ENCODE data around the gene LMTK3. TPM values are rescaled to one million over a fixed set of nuclear protein-coding genes. Genes with fewer than 3 reads are reported as not detected.

LMTK3 gene
- total and polyA plus RNA-seq, 9 of the 15 experiments (the other 6 are each of a cell fraction or from before 2014, with no cell fraction given), result 0.35 to 12.3 (median 2.0) TPM; not detected in 2

DNA sequence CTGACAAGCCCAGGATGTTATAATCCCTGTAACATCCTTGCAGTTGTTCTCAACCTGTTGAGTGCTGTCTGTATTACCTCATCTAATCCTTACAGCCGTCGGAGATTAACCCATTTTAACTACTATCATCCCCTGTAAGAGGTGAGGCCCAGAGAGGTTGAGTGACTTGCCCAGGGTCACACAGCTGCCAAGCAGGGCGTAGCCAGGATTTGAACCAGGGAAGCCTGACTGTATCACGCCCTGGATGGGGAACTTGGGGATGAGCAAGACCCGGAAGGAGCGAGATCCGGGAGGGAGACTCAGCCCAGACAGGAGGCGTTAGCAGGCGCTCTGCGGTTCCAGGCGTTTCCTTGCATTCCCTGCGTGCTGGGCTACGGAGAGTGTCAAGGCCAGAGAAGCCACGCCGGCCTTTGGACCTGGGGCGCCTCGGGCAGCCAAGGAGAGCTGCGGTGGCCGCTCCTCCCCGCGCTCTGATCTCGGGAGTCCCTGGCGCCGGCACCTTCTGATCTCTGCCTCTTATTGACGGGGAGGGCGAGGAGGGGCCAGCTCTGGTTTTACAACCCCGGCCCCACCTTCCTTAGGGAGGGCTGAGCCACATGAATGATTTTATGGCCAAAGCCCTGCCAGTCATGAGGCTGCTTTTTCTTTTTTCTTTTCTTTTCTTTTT is 46.5 kb upstream of the LMTK3 start (continued):
- peak; percentile 38; the same call in 1 of the 2 replicates for TF ChIP-seq ELF1 (tag; IDR thresholded peaks at IDR 0.05)
- no peak for TF ChIP-seq USF1 (CRISPR knock-in tag; IDR thresholded peaks at IDR 0.05)
- TF ChIP-seq, protein P1, sequence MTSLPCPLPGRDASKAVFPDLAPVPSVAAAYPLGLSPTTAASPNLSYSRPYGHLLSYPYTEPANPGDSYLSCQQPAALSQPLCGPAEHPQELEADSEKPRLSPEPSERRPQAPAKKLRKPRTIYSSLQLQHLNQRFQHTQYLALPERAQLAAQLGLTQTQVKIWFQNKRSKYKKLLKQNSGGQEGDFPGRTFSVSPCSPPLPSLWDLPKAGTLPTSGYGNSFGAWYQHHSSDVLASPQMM (CRISPR knock-in tag; IDR thresholded peaks at IDR 0.05), result no peak
- no peak for TF ChIP-seq CHD1 (IDR thresholded peaks at IDR 0.05; ENCODE audit: low read length)
- TF ChIP-seq, protein P2, sequence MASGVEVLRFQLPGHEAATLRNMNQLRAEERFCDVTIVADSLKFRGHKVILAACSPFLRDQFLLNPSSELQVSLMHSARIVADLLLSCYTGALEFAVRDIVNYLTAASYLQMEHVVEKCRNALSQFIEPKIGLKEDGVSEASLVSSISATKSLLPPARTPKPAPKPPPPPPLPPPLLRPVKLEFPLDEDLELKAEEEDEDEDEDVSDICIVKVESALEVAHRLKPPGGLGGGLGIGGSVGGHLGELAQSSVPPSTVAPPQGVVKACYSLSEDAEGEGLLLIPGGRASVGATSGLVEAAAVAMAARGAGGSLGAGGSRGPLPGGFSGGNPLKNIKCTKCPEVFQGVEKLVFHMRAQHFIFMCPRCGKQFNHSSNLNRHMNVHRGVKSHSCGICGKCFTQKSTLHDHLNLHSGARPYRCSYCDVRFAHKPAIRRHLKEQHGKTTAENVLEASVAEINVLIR (CRISPR knock-in tag; IDR thresholded peaks at IDR 0.05), result no peak
- TF ChIP-seq, protein P3, sequence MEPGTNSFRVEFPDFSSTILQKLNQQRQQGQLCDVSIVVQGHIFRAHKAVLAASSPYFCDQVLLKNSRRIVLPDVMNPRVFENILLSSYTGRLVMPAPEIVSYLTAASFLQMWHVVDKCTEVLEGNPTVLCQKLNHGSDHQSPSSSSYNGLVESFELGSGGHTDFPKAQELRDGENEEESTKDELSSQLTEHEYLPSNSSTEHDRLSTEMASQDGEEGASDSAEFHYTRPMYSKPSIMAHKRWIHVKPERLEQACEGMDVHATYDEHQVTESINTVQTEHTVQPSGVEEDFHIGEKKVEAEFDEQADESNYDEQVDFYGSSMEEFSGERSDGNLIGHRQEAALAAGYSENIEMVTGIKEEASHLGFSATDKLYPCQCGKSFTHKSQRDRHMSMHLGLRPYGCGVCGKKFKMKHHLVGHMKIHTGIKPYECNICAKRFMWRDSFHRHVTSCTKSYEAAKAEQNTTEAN (CRISPR knock-in tag; IDR thresholded peaks at IDR 0.05), result no peak
- TF ChIP-seq ZNF696 (CRISPR knock-in tag; conservative IDR thresholded peaks at IDR 0.05), result no peak
- TF ChIP-seq BHLHE40 (IDR thresholded peaks at IDR 0.05; ENCODE audit: low read length), result no peak
- TF ChIP-seq ZFP36 (IDR thresholded peaks at IDR 0.05; ENCODE audit: low read depth, low read length, partially characterized antibody), result peak; percentile 96
- TF ChIP-seq RCOR1 (IDR thresholded peaks at IDR 0.05; ENCODE audit: borderline replicate concordance in 1 of 2, low read depth in 2 of 2, low read length in 2 of 2), result peak; percentile 26 to 89; a peak in 2 of 4 replicates
- TF ChIP-seq FOXM1 (IDR thresholded peaks at IDR 0.05; ENCODE audit: low read depth), result no peak
- no peak for TF ChIP-seq FOXM1 (CRISPR knock-in tag; IDR thresholded peaks at IDR 0.05; ENCODE audit: low read depth)
- TF ChIP-seq CBX8 (IDR thresholded peaks at IDR 0.05; ENCODE audit: borderline replicate concordance, extremely low read depth, low read depth, low read length, poor library complexity, severe bottlenecking), result no peak
- TF ChIP-seq PML (IDR thresholded peaks at IDR 0.05; ENCODE audit: low read length), result no peak
- TF ChIP-seq ESRRA (IDR thresholded peaks at IDR 0.05; ENCODE audit: borderline replicate concordance, low read depth), result peak; percentile 29; the same call in 1 of the 2 replicates
- TF ChIP-seq ATF7 (IDR thresholded peaks at IDR 0.05), result 0 out of 2 replicates have a peak, but pooled peaks have one; percentile 12
- TF ChIP-seq BCOR (IDR thresholded peaks at IDR 0.05), result peak; percentile 99
- TF ChIP-seq KAT2B (IDR thresholded peaks at IDR 0.05; ENCODE audit: low read depth, low read length), result no peak
- no peak for TF ChIP-seq YY1 (IDR thresholded peaks at IDR 0.05; ENCODE audit: borderline replicate concordance in 1 of 3, control insufficient read depth in 1 of 3, extremely low read depth in 1 of 3, insufficient read depth in 3 of 3, insufficient read length in 1 of 3, insufficient replicate concordance in 2 of 3, low read depth in 1 of 3, low read length in 2 of 3)
- TF ChIP-seq, protein P4, sequence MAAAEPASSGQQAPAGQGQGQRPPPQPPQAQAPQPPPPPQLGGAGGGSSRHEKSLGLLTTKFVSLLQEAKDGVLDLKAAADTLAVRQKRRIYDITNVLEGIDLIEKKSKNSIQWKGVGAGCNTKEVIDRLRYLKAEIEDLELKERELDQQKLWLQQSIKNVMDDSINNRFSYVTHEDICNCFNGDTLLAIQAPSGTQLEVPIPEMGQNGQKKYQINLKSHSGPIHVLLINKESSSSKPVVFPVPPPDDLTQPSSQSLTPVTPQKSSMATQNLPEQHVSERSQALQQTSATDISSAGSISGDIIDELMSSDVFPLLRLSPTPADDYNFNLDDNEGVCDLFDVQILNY (CRISPR knock-in tag; IDR thresholded peaks at IDR 0.05), result no peak
- TF ChIP-seq FOXO4 (CRISPR knock-in tag; IDR thresholded peaks at IDR 0.05), result no peak
